H9 (cell line): Measurements from ENCODE around the gene KCNH2. TPM values are rescaled to one million over a fixed set of nuclear protein-coding genes. Genes with fewer than 3 reads are reported as not detected.

Source experiments
- DNase-seq: peaks from one replicate; pipeline ENCODE4 v3.0.0-alpha.2; 2017
- H2AFZ ChIP-seq: one replicate; pipeline ENCODE4 v1.6.1; 2013; ENCODE audit warnings: mild to moderate bottlenecking, low read length, control low read depth, moderate library complexity
- H2AK5ac ChIP-seq: 2 replicates; pipeline ENCODE4 v1.6.1; 2013; ENCODE audit warnings: low read length, control low read depth, mixed read lengths; ENCODE audit not compliant: insufficient read length
- H2BK120ac ChIP-seq: one replicate; pipeline ENCODE4 v1.6.1; 2013; ENCODE audit warnings: low read depth, mild to moderate bottlenecking, low read length, control low read depth, inconsistent platforms; ENCODE audit not compliant: poor library complexity, severe bottlenecking
- H2BK12ac ChIP-seq: 2 replicates; pipeline ENCODE4 v1.6.1; 2013; ENCODE audit warnings: low read length, control low read depth, mixed read lengths, low read depth; ENCODE audit not compliant: insufficient read length
- H2BK15ac ChIP-seq: 2 replicates; pipeline ENCODE4 v1.6.1; 2013; ENCODE audit warnings: low read depth, low read length, control low read depth
- H2BK20ac ChIP-seq: one replicate; pipeline ENCODE4 v1.6.1; 2013; ENCODE audit warnings: low read depth, mild to moderate bottlenecking, low read length, control low read depth, inconsistent platforms; ENCODE audit not compliant: poor library complexity, severe bottlenecking
- H2BK5ac ChIP-seq: 2 replicates; pipeline ENCODE4 v1.6.1; 2013; ENCODE audit warnings: low read length, control low read depth, mixed read lengths; ENCODE audit not compliant: insufficient read length
- H3K14ac ChIP-seq: 2 replicates; pipeline ENCODE4 v1.6.1; 2013; ENCODE audit warnings: low read length, control low read depth; ENCODE audit not compliant: insufficient read depth
- H3K18ac ChIP-seq: 2 replicates; pipeline ENCODE4 v1.6.1; 2013; ENCODE audit warnings: low read depth, mild to moderate bottlenecking, mixed read lengths, low read length, control low read depth; ENCODE audit not compliant: insufficient read length
- H3K23ac ChIP-seq: 2 replicates; pipeline ENCODE4 v1.6.1; 2013; ENCODE audit warnings: low read length, control low read depth, mixed read lengths, low read depth; ENCODE audit not compliant: insufficient read length
- H3K23me2 ChIP-seq: 2 replicates; pipeline ENCODE4 v1.6.1; 2013; ENCODE audit warnings: low read depth, mild to moderate bottlenecking, mixed read lengths, low read length, control low read depth; ENCODE audit not compliant: insufficient read length, poor library complexity, severe bottlenecking
- H3K27ac ChIP-seq: 2 replicates; pipeline ENCODE4 v1.5.1; 2013; ENCODE audit warnings: low read length, control low read depth, mixed read lengths, low read depth; ENCODE audit not compliant: insufficient read length
- H3K27me3 ChIP-seq: 2 replicates; pipeline ENCODE4 v1.6.1; 2013; ENCODE audit warnings: low read length, control low read depth, inconsistent platforms; ENCODE audit not compliant: insufficient read depth
- H3K4ac ChIP-seq: 2 replicates; pipeline ENCODE4 v1.6.1; 2013; ENCODE audit warnings: low read depth, mild to moderate bottlenecking, control low read depth, inconsistent platforms, low read length, moderate library complexity
- H3K4me1 ChIP-seq: 2 replicates; pipeline ENCODE4 v1.6.1; 2013; ENCODE audit warnings: low read length, control low read depth, inconsistent platforms; ENCODE audit not compliant: insufficient read depth
- H3K4me2 ChIP-seq: 2 replicates; pipeline ENCODE4 v1.6.1; 2013; ENCODE audit warnings: low read length, control low read depth, mixed read lengths; ENCODE audit not compliant: insufficient read length, insufficient read depth
- H3K56ac ChIP-seq: 2 replicates; pipeline ENCODE4 v1.6.1; 2013; ENCODE audit warnings: low read depth, mild to moderate bottlenecking, mixed read lengths, low read length, control low read depth; ENCODE audit not compliant: insufficient read length
- H3K79me1 ChIP-seq: 2 replicates; pipeline ENCODE4 v1.6.1; 2013; ENCODE audit warnings: low read depth, mild to moderate bottlenecking, moderate library complexity, low read length, control low read depth, inconsistent platforms; ENCODE audit not compliant: insufficient read depth, poor library complexity, severe bottlenecking
- H3K79me2 ChIP-seq: 2 replicates; pipeline ENCODE4 v1.6.1; 2013; ENCODE audit warnings: low read length, control low read depth, inconsistent platforms; ENCODE audit not compliant: insufficient read depth
- H3K9ac ChIP-seq: 2 replicates; pipeline ENCODE4 v1.6.1; 2013; ENCODE audit warnings: low read length, control low read depth, mixed read lengths; ENCODE audit not compliant: insufficient read length; ENCODE audit errors: extremely low read depth
- H3K9me3 ChIP-seq: one replicate; pipeline ENCODE4 v1.6.1; 2013; ENCODE audit warnings: low read depth, low read length, inconsistent platforms; ENCODE audit not compliant: control insufficient read depth
- H3T11ph ChIP-seq: one replicate; pipeline ENCODE4 v1.6.1; 2013; ENCODE audit warnings: mild to moderate bottlenecking, low read length, control low read depth, inconsistent platforms
- H4K20me1 ChIP-seq: one replicate; pipeline ENCODE4 v1.6.1; 2013; ENCODE audit not compliant: control insufficient read depth, insufficient read length, insufficient read depth
- H4K5ac ChIP-seq: 2 replicates; pipeline ENCODE4 v1.6.1; 2013; ENCODE audit warnings: low read depth, mild to moderate bottlenecking, mixed read lengths, low read length, control low read depth; ENCODE audit not compliant: insufficient read length
- H4K8ac ChIP-seq: replicated peaks from 2 replicates; pipeline ENCODE4 v1.6.1; 2013; ENCODE audit warnings: low read length, control low read depth, mixed read lengths, low read depth; ENCODE audit not compliant: insufficient read length
- H4K91ac ChIP-seq: 2 replicates; pipeline ENCODE4 v1.6.1; 2013; ENCODE audit warnings: low read depth, mild to moderate bottlenecking, moderate library complexity, mixed read lengths, low read length, control low read depth; ENCODE audit not compliant: insufficient read length
- H3K27ac Mint-ChIP-seq, 3 experiments: 2 replicates in 2 of 3; 3 replicates in 1 of 3; pipeline ENCODE4 v1.8.0; 2020 to 2021; ENCODE audit warnings: mixed read lengths in 3 of 3, mild to moderate bottlenecking in 1 of 3, moderate library complexity in 1 of 3
- H3K27me3 Mint-ChIP-seq: 2 replicates; pipeline ENCODE4 v1.8.0; 2021; ENCODE audit warnings: low read depth, mild to moderate bottlenecking, moderate library complexity, mixed read lengths
- H3K36me3 Mint-ChIP-seq, 3 experiments: 2 replicates in 2 of 3; 3 replicates in 1 of 3; pipeline ENCODE4 v1.8.0; 2020 to 2021; ENCODE audit warnings: low read depth in 3 of 3, mixed read lengths in 3 of 3; ENCODE audit not compliant: insufficient read depth in 1 of 3
- H3K4me1 Mint-ChIP-seq, 2 experiments: 2 replicates each; pipeline ENCODE4 v1.8.0; 2020; ENCODE audit warnings: mixed read lengths in 2 of 2
- H3K4me3 Mint-ChIP-seq, 2 experiments: 2 replicates in 1 of 2; 3 replicates in 1 of 2; pipeline ENCODE4 v1.8.0; 2020 to 2021; ENCODE audit warnings: mild to moderate bottlenecking in 2 of 2, mixed read lengths in 2 of 2, moderate library complexity in 1 of 2
- H3K9me3 Mint-ChIP-seq, 2 experiments: 2 replicates in 1 of 2; 3 replicates in 1 of 2; pipeline ENCODE4 v1.8.0; 2020; ENCODE audit warnings: mild to moderate bottlenecking in 2 of 2, mixed read lengths in 2 of 2, moderate library complexity in 1 of 2
- WGBS: extraction: QIAGEN DNeasy Blood & Tissue Kit; methylation state at CpG from one replicate; pipeline ENCODE4 v1.1.7; 2013; ENCODE audit warnings: missing lambda C conversion rate, low lambda C conversion rate, mixed read lengths; ENCODE audit not compliant: insufficient read length; ENCODE audit errors: extremely low coverage; 5-methylcytosine and 5-hydroxymethylcytosine counted together
- total RNA-seq: library from RNA; stranded (reverse); gene quantifications from 2 replicates; pipeline ENCODE4 v1.2.1, GENCODE V29; 2021
- TF ChIP-seq, protein P1 (sequence below): fragments of 200-600 bp; sonication (generic); conservative IDR thresholded peaks from 3 replicates; pipeline ENCODE4 v1.8.0; 2021; ENCODE audit warnings: antibody characterized with exemption, mild to moderate bottlenecking

The KCNH2 gene
- total RNA-seq, 1 experiment from 2014 or later, result 4.5 TPM

DNA sequence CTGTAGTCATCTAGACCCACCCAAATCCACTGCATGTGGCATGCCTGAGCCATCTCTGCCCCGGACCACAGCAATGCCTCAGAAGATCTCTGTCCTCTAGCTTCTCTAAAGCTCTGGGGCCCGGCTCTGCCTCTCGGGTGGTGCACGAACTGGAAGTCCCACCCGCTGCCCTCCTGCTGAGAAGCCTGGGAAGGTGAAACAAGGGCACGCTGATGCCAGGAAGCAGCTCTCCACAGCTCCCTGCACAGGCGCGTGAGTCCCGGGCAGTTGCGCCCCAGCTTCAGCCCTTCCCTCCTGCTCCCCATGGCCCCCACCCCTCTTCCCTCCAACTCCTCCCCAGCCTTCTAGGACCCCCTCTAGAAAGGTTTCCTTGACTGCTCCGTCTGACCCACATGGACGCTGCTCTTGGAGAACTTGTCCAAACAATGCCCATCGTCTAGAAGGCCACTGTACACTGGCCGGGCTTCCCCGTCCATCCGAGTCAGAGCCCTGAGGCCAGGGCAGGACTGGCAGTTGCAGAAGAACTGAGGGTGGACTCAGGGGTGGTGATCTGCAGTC, 12.8 kb downstream of the KCNH2 start:
- Histone ChIP-seq H3K9me3 (no peaks in the 10 kb centered on the region), H3K27ac (no peak overlapping the region), H2BK5ac (no peak overlapping the region), H3K4me2 (no peak overlapping the region), H4K8ac (no peak overlapping the region), H2BK20ac (no peak overlapping the region), H2BK15ac (no peak overlapping the region), H3K9ac (no peak overlapping the region), H3K79me2 (no peaks in the 10 kb centered on the region), H3K14ac (no peak overlapping the region), H3K27me3 (no peaks in the 10 kb centered on the region), H2AFZ (no peak overlapping the region), H3K79me1 (no peaks in the 10 kb centered on the region), H4K91ac (no peak overlapping the region), H4K20me1 (no peaks in the 10 kb centered on the region), H2BK120ac (no peak overlapping the region), H3K4me1 (no peaks in the 10 kb centered on the region), H3K18ac (no peak overlapping the region), H2AK5ac (no peak overlapping the region), H3T11ph (no peak overlapping the region), H3K23me2 (no peaks in the 10 kb centered on the region), H2BK12ac (no peak overlapping the region), H3K4ac (no peak overlapping the region), H3K56ac (no peak overlapping the region), H3K23ac (no peak overlapping the region), H4K5ac (no peak overlapping the region)
- TF ChIP-seq, protein P1, sequence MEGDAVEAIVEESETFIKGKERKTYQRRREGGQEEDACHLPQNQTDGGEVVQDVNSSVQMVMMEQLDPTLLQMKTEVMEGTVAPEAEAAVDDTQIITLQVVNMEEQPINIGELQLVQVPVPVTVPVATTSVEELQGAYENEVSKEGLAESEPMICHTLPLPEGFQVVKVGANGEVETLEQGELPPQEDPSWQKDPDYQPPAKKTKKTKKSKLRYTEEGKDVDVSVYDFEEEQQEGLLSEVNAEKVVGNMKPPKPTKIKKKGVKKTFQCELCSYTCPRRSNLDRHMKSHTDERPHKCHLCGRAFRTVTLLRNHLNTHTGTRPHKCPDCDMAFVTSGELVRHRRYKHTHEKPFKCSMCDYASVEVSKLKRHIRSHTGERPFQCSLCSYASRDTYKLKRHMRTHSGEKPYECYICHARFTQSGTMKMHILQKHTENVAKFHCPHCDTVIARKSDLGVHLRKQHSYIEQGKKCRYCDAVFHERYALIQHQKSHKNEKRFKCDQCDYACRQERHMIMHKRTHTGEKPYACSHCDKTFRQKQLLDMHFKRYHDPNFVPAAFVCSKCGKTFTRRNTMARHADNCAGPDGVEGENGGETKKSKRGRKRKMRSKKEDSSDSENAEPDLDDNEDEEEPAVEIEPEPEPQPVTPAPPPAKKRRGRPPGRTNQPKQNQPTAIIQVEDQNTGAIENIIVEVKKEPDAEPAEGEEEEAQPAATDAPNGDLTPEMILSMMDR, result no peak
- peaks cover 27 to 43% of the 10 kb centered on the region in 2 experiments for H3K4me1 Mint-ChIP-seq
- no peak for DNase-seq
- H3K27me3 Mint-ChIP-seq, result peaks cover 9% of the 10 kb centered on the region
- H3K27ac Mint-ChIP-seq, result no peak overlapping the region
- no peaks in the 10 kb centered on the region for H3K9me3 Mint-ChIP-seq
- no peaks in the 10 kb centered on the region; a peak in 1 of 7 replicates for H3K36me3 Mint-ChIP-seq
- WGBS, result no CpG with 5 or more reads among the region's 16 CpGs
- no peak overlapping the region for H3K4me3 Mint-ChIP-seq
